Prostate gland (tissue), 2 donors: Measurements from ENCODE around the gene RASA1. TPM values are rescaled to one million over a fixed set of nuclear protein-coding genes. Genes with fewer than 3 reads are reported as not detected.

ENCODE experiments used
- DNase-seq: peaks from one replicate; pipeline ENCODE4 v3.0.0-alpha.2; 2019; ENCODE audit warnings: low spot score
- H3K27ac ChIP-seq, 2 donors: fragments of 200-600 bp; sonication (generic); 2 replicates each; pipeline ENCODE4 v1.5.1; 2017 to 2019
- H3K27me3 ChIP-seq: fragments of 200-600 bp; sonication (generic); replicated peaks from 2 replicates; pipeline ENCODE4 v1.5.1; 2019; ENCODE audit not compliant: insufficient read depth
- H3K36me3 ChIP-seq, 2 donors: fragments of 200-600 bp; sonication (generic); 1 replicate in 1 of 2; 2 replicates in 1 of 2; pipeline versions ENCODE4 v1.5.1 to v1.8.1; 2017 to 2019
- H3K4me1 ChIP-seq: fragments of 200-600 bp; sonication (generic); replicated peaks from 2 replicates; pipeline ENCODE4 v1.5.1; 2019
- H3K4me3 ChIP-seq, 2 donors: fragments of 200-600 bp; sonication (generic); 2 replicates each; pipeline ENCODE4 v1.5.1; 2017 to 2019
- H3K9me3 ChIP-seq: fragments of 200-600 bp; sonication (generic); 2 replicates; pipeline ENCODE4 v1.5.1; 2017
- POLR2A ChIP-seq: fragments of 450-650 bp; IDR thresholded peaks from one replicate; pipeline ENCODE4 v1.6.1; 2016; ENCODE audit warnings: antibody characterized with exemption, mild to moderate bottlenecking
- POLR2AphosphoS5 ChIP-seq: sonication (generic); formaldehyde crosslinking; IDR thresholded peaks from one replicate; pipeline ENCODE4 v1.6.1; 2017; ENCODE audit warnings: antibody characterized with exemption
- WGBS: methylation state at CpG from one replicate; pipeline ENCODE4 v1.1.5; 2018; 5-methylcytosine and 5-hydroxymethylcytosine counted together
- intact Hi-C: fragments of 100-400 bp; cut with DNase I; formaldehyde crosslinking; loops from one replicate; pipeline ENCODE4 v1.14.2; 2022
- small RNA-seq, 2 donors: library from RNA; depleted of rRNA; stranded (forward); fragments of <200 nt; gene quantifications; one replicate each; pipeline ENCODE3, GENCODE V24; 2016
- total RNA-seq, 2 donors: library from RNA; depleted of rRNA; stranded (reverse); fragments of >200 nt; gene quantifications; one replicate each; pipeline ENCODE4 v1.1.0, GENCODE V29; 2016
- TF ChIP-seq, protein P1 (sequence below), 4 experiments: fragments of 200-600 bp in 2 of 4; fragments of 450-650 bp in 2 of 4; sonication (generic) in 2 of 4; IDR thresholded peaks; 1 replicate in 3 of 4; 2 replicates in 1 of 4; pipeline ENCODE4 v1.5.1; 2016 to 2019; ENCODE audit warnings: antibody characterized with exemption in 4 of 4, mild to moderate bottlenecking in 2 of 4, moderate library complexity in 2 of 4

RASA1 gene
- total RNA-seq, 2 donors from 2014 or later = 22.2 to 36.8 TPM

DNA sequence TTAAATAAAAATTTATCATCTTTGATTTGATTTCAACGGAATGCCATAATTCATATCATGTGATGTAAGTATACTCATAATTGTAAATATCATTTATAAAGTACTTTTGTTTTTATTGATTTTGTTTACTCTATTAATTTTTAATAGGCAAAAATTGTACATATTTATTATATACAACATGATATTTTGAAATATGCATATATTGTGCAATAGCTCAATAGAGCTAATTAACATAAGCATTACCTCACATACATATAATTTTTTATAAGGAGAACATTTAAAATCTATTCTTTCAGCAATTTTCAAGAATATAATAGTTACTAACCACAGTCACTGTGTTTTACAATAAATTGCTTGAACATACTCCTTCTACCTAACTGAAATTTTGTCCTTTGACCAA is 170.0 kb downstream of the RASA1 start:
- Histone ChIP-seq H3K27me3 (no peaks in the 10 kb centered on the region), H3K27ac (no peak overlapping the region), H3K4me3 (no peak overlapping the region), H3K9me3 (no peaks in the 10 kb centered on the region), H3K4me1 (no peaks in the 10 kb centered on the region), H3K36me3 (no peaks in the 10 kb centered on the region)
- no peak for DNase-seq
- intact Hi-C loops = no loop called here
- WGBS = 88% methylated on average over 1 of the region's 1 CpG
- no peak for TF ChIP-seq POLR2A
- no peak for TF ChIP-seq POLR2AphosphoS5
- TF ChIP-seq, protein P1, sequence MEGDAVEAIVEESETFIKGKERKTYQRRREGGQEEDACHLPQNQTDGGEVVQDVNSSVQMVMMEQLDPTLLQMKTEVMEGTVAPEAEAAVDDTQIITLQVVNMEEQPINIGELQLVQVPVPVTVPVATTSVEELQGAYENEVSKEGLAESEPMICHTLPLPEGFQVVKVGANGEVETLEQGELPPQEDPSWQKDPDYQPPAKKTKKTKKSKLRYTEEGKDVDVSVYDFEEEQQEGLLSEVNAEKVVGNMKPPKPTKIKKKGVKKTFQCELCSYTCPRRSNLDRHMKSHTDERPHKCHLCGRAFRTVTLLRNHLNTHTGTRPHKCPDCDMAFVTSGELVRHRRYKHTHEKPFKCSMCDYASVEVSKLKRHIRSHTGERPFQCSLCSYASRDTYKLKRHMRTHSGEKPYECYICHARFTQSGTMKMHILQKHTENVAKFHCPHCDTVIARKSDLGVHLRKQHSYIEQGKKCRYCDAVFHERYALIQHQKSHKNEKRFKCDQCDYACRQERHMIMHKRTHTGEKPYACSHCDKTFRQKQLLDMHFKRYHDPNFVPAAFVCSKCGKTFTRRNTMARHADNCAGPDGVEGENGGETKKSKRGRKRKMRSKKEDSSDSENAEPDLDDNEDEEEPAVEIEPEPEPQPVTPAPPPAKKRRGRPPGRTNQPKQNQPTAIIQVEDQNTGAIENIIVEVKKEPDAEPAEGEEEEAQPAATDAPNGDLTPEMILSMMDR (IDR thresholded peaks at IDR 0.05) = no peak

DNA sequence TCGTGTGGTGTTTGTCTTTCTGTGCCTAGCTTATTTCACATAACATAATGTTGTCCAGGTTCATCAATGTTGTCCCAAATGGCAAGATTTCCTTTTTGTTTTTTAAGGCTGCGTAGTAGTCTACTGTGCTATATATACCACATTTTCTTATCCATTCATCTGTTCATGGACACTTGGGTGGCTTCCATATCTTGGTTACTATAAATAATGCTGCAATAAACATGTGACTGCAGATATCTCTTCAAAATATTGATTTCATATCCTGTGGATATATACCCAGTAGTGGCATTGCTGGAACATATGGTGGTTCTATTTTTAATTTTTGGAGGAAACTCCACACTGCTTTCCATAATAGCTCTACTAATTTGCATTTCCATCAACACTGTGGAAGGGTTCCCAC is 170.5 kb downstream of the RASA1 start:
- H3K27me3 ChIP-seq = no peaks in the 10 kb centered on the region
- DNase-seq = no peak
- no peaks in the 10 kb centered on the region for H3K4me1 ChIP-seq
- no peak overlapping the region for H3K4me3 ChIP-seq
- no peak overlapping the region for H3K27ac ChIP-seq
- TF ChIP-seq, protein P1 (IDR thresholded peaks at IDR 0.05) = no peak
- TF ChIP-seq POLR2AphosphoS5 = no peak
- no peak for TF ChIP-seq POLR2A
- intact Hi-C loops = no loop called here
- 86% methylated on average over 2 of the region's 2 CpGs for WGBS
- no peaks in the 10 kb centered on the region for H3K36me3 ChIP-seq
- no peaks in the 10 kb centered on the region for H3K9me3 ChIP-seq

Small RNA genes within 50 kb of the gene (small RNA-seq; reads per million reads assigned to genes)
- 0 reads per million in 2 donors for gene RN7SL629P
- gene RNU6-606P = 0 reads per million in 2 donors
- gene RNU6-727P = 0 reads per million in 2 donors

Other genes starting within 250 kb of the RASA1 start
- 10 to 100 TPM; 62.8 to 87.6 TPM for gene CCNH, start 145.0 kb downstream of the RASA1 start, total RNA-seq